ENCODE data around the gene EPX.

EPX gene

GRCh38 chr17:58229384-58229783 is 36.9 kb downstream of the EPX start:
- DNase-seq (ENCODE audit: low read depth in 2 of 2), result no peak

- no peak for DNase-seq (ENCODE audit: low read depth in 2 of 2)
These were observed 37.4 kb downstream of the EPX start for GRCh38 chr17:58229881-58230280.

- no peak for DNase-seq (ENCODE audit: low read depth in 2 of 2)
These were observed 39.1 kb downstream of the EPX start for GRCh38 chr17:58231641-58232040.

DNA sequence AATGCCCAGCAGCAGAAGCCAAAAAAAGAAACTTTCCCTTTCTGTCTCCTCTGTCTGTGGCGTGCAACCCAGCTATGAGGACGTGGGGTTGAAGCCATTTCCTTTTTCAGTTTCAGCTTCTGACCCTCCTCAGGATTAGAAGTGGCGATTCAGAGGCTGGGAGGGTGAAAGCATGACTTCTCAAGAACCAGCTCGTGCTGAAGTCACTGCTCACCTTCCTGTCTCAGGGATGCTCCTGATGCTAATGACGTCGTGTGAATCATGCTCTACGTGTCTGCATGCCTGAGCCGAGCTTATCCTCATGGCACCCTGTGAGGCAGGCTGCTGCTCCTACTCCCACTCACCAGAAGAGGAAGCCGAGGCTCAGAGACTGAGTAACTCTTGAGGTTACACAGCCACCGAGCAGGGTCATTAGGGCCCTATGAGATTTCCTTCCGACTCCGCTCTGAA is 40.2 kb downstream of the EPX start:
- no peak for DNase-seq (ENCODE audit: low read depth in 2 of 2)

DNA sequence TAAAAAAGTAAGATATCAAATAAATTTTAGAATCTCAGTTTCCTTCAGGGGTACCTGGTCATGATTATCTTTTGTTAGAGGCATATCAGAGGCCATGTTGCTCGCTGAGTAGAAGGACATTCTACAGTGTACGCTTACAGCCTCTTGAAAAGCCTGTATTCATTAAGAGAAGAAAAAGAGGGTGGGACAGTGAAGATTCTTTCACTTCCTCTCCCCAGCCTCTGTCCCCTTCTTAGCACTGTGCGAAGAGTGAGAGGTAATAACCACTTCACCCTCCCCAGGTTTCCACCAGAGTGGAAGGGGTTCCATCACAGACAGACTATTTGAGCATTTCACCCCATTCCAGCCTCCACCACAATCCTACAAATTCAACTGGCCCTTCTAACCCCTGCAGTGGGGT is 41.0 kb downstream of the EPX start:
- no peak for DNase-seq (ENCODE audit: low read depth in 2 of 2)

GRCh38 chr17:58234512-58234911 is 42.0 kb downstream of the EPX start:
- no peak for DNase-seq (ENCODE audit: low read depth in 2 of 2)

- DNase-seq (ENCODE audit: low read depth in 2 of 2), result no peak
These were observed 43.3 kb downstream of the EPX start for GRCh38 chr17:58235821-58236220.

GRCh38 chr17:58236394-58236793 is 43.9 kb downstream of the EPX start:
- no peak for DNase-seq (ENCODE audit: low read depth in 2 of 2)

DNA sequence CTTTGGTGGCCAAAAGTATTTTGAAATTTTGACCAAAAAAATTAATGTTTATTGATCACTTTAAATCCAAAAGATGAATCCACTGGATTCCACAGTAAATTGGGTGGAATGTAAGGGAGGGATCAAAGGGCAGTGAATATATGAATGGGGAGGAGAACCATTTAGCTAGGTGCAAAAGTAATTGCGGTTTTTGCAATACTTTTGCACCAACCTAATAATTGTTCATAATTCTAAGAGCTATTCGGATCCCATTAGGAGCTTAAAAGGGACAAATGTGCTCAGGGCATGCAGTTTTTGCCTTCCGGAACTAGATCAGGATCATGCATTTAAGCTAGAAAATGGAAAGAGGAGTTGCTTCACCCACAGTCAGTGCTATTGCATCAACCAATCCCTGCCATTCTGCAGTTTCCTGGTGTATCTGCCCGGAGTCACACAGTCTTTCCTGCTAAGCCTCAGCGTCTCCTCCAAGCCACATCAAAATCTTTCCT is 45.7 kb downstream of the EPX start, which contains the start of gene LPO:
Gene LPO, plus strand, starts transcription at position 438 of the 488 bp plus-strand sequence. CDS start 4,396 bp downstream, outside the sequence.
- no peak for DNase-seq (ENCODE audit: low read depth in 2 of 2)

- DNase-seq (ENCODE audit: low read depth in 2 of 2), result no peak
These were observed 47.5 kb downstream of the EPX start for GRCh38 chr17:58239987-58240386.

GRCh38 chr17:58242171-58242784 is 49.8 kb downstream of the EPX start:
- no peak for DNase-seq (ENCODE audit: low read depth in 2 of 2)

GRCh38 chr17:58244963-58245362 is 52.4 kb downstream of the EPX start:
- no peak for DNase-seq (ENCODE audit: low read depth in 2 of 2)

DNA sequence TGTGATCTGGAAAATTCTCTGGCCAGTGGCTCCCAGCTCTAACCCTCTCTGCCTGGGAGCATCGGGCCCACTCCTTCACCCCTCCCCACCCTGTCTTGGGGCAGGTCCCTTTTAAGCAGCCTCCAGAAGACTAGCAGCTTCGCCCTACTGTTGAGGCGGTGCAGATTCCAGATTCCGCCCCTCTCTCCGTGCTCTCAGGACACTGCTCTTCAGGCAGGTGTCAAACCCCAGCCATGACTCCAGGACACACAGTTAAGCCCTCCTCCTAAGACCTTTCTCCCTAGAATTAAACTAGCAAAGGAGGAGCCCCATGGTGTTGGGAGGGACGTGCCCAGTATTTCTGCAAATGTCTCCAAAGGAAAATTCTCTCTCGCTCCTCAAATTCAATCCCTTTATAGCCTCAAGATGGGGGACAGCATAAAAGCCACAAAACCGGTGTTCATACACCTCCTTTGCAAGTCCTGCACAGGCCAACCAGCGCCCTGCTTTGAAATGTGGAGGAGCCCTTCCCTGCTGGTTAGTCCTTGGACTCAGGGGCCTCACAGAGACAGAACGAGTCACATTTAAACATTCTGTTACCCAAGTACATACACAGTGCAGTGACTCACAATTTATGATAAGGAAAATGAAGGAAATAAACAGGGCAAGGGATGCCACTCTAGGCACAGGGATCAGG is 53.0 kb downstream of the EPX start:
- no peak for DNase-seq (ENCODE audit: low read depth in 2 of 2)

DNA sequence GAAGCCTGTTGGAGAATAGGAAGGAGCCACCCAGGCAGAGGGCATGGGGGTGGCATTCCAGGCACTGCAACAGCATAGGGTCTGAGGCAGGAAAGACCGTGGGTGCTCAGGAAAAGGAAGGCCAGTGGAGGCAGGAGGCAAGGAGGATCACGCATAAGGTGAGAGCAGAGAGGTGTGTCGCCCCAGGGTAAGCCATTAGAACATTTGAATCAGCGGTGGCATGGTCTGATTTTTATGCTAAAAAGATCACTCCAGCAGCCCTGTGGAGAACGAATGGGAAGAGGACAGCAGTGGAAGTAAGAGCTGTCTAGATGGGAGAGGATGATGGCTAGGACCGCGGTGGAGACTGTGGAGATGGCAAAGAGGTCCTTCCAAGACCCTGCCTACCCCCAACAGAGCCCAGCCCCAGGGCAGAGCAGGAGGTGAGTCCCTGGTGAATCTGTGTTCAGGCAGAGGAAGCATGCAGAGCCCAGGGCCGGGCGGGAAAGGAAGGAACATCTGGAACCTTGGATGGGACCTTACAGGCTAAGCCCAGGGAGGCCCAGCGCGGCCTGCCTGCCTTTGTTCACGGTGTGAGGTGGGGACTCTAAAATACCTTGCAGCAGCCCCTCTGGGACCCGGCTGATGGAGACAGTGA is 53.7 kb downstream of the EPX start:
- no peak for DNase-seq (ENCODE audit: low read depth in 2 of 2)

DNA sequence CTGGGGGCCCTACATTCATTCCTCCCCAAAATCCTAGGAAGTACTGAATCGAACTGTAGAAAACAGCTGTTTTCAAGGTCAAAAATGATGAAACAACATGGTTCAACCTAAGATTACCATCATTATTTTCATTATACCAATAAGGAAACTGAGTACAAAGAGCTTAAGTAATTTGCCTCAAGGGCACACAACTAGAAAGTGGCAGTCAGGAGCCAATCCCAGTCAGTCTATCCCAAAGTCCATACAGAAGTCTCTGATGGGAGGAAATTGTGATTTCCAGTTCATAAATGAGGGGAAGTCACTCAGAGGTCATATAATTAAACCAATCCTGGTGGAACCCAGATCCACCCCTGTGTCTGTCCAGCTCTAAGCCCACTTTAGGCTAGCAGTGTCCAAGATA is 54.3 kb downstream of the EPX start:
- no peak for DNase-seq (ENCODE audit: low read depth in 2 of 2)

DNA sequence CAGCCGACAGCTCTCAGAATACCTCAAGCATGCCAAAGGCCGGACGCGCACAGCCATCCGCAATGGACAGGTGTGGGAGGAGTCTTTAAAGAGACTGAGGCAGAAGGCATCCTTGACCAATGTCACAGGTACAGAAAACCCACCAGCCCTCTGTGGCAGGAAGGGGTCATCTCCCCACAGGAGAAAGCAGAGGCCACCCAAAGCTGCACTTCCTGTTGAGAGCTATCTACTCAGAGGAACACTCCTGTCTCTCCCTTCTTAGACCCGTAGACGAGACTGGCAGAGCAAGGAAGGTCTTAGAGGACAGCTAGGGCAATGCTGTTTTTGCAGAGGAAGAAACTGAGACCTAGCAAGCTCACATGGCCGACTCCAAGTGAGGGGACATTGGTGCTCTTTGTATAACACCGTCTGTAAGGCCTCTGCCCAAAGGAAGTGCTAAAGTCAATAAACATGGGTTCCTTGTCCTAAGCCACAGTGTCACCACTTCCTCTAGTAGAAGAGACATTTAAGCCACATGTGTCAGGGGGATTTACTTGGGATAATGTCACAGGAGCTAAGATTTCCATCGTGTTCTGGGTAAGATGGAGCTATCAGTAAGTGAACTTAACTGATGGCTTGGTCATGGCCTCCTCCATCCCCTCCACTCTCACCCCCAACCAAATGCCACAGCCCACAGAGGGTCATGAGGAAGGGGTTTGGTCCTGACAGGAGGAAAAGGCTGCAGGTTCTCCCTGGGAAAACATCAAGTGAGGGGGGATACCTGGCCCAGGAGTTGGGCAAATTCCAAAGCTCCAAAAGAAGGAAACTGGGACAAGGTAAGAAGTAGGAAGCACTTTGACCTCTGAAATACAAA is 55.2 kb downstream of the EPX start:
- no peak for DNase-seq (ENCODE audit: low read depth in 2 of 2)

- DNase-seq (ENCODE audit: low read depth in 2 of 2), result no peak
These were observed 56.4 kb downstream of the EPX start for GRCh38 chr17:58248955-58249269.

- peak; percentile 46 to 64 for DNase-seq (ENCODE audit: low read depth in 2 of 2)
These were observed 57.0 kb downstream of the EPX start for GRCh38 chr17:58249270-58250133.

DNA sequence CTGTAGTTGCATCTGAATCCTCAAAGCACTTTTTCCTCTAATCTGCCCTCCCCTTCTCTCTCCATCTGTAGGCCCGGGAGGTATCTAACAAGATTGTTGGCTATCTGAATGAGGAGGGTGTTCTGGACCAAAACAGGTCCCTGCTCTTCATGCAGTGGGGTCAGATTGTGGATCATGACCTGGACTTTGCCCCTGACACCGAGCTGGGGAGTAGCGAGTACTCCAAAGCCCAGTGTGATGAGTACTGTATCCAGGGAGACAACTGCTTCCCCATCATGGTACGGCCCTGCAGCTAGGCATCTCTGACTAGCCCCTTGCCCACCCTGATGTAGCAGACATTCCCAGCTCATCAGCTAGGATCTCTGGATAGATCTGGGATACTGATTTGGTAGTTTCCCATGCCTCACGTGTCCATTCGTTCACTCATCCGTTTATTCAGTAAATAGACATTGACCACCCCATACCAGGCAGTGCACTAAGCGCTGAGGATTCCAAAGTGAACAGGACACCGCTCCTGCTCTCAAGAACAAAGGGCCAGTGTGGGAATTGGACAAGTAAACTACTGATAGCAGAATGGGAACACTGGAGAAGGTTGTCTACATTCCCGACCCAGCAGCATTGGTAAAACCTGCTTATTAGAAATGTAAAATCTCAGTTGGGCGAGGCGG is 58.0 kb downstream of the EPX start:
- no peak for DNase-seq (ENCODE audit: low read depth in 2 of 2)

- no peak for DNase-seq (ENCODE audit: low read depth in 2 of 2)
These were observed 59.6 kb downstream of the EPX start for GRCh38 chr17:58252141-58252540.

DNA sequence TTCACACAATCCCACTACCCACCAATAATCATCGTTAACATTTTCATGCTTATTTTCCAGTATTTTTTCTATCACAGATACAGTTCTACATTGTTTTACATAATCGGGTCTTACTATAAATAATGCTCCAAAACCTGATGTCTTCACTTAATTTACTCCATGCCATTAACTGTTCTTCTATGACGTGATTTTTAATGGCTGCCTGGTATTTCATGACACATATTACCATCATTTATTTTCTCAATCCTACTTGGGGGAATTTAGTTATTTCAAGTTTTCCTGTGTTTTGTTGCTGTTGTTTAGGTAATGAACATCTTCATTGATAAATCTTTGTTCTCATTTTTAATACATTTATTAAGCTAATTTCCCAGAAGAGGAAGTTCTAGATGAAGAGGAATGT is 60.6 kb downstream of the EPX start:
- no peak for DNase-seq (ENCODE audit: low read depth in 2 of 2)
